ENCODE measurements around the gene MTNR1A. TPM values are rescaled to one million over a fixed set of nuclear protein-coding genes. Genes with fewer than 3 reads are reported as not detected.
A peak's percentile ranks its signal among the peaks of the same experiment; 100 is the strongest.

Gene MTNR1A
- total and polyA plus RNA-seq, 5 donors from 2014 or later, result not detected

- no peaks in the 10 kb centered on the region for H3K4me1 Mint-ChIP-seq
- H3K36me3 ChIP-seq (ENCODE audit: control insufficient read depth, insufficient read depth, low read length), result no peaks in the 10 kb centered on the region
Measured at GRCh38 chr4:186501554-186501953, 53.8 kb downstream of the MTNR1A start.

GRCh38 chr4:186500721-186501304 is 54.6 kb downstream of the MTNR1A start:
- H3K4me3 Mint-ChIP-seq, result no peak overlapping the region
- peaks cover 4% of the 10 kb centered on the region for H3K27me3 Mint-ChIP-seq
- no peak overlapping the region for H3K4me3 ChIP-seq (ENCODE audit: low read depth, low read length)
- no peak for DNase-seq
- no peaks in the 10 kb centered on the region for H3K36me3 Mint-ChIP-seq
- H3K27ac Mint-ChIP-seq, result no peak overlapping the region
- H3K4me1 Mint-ChIP-seq, result peaks cover 0 to 3% (median 0%) of the 10 kb centered on the region in 4 donors
- H3K9me3 Mint-ChIP-seq, result peaks cover 1 to 10% (median 3%) of the 10 kb centered on the region in 7 donors
- no peak for ATAC-seq (ENCODE audit: low read depth in 2 of 2)
- H3K27me3 ChIP-seq (ENCODE audit: control insufficient read depth, insufficient read depth, low read length), result no peaks in the 10 kb centered on the region
- no peaks in the 10 kb centered on the region for H3K4me1 ChIP-seq (ENCODE audit: control insufficient read depth, insufficient read depth, low read length, poor library complexity, severe bottlenecking)
- no peak overlapping the region for H3K27ac ChIP-seq (ENCODE audit: insufficient read depth, low read length, poor library complexity, severe bottlenecking)
- H3K9me3 ChIP-seq (ENCODE audit: control insufficient read depth in 2 of 2, low read length in 2 of 2), result no peaks in the 10 kb centered on the region
- no peaks in the 10 kb centered on the region for H3K36me3 ChIP-seq (ENCODE audit: control insufficient read depth, insufficient read depth, low read length)

More at GRCh38 chr4:186501554-186501953, 53.8 kb downstream of the MTNR1A start:
- H3K4me3 ChIP-seq (ENCODE audit: low read depth, low read length), result no peak overlapping the region
- no peak for ATAC-seq (ENCODE audit: low read depth in 2 of 2)
- no peaks in the 10 kb centered on the region for H3K36me3 Mint-ChIP-seq
- no peaks in the 10 kb centered on the region for H3K4me1 ChIP-seq (ENCODE audit: control insufficient read depth, insufficient read depth, low read length, poor library complexity, severe bottlenecking)
- H3K4me3 Mint-ChIP-seq, result no peak overlapping the region
- H3K27me3 Mint-ChIP-seq, result no peaks in the 10 kb centered on the region
- H3K9me3 ChIP-seq (ENCODE audit: control insufficient read depth in 2 of 2, low read length in 2 of 2), result no peaks in the 10 kb centered on the region
- no peak overlapping the region for H3K27ac ChIP-seq (ENCODE audit: insufficient read depth, low read length, poor library complexity, severe bottlenecking)
- no peak overlapping the region for H3K27ac Mint-ChIP-seq
- peaks cover 2 to 9% (median 4%) of the 10 kb centered on the region in 7 donors for H3K9me3 Mint-ChIP-seq
- H3K27me3 ChIP-seq (ENCODE audit: control insufficient read depth, insufficient read depth, low read length), result no peaks in the 10 kb centered on the region
- DNase-seq, result no peak

- Mint-ChIP-seq H3K36me3 (no peaks in the 10 kb centered on the region), H3K4me3 (no peak overlapping the region), H3K4me1 (peaks cover 0 to 4% (median 0%) of the 10 kb centered on the region in 4 donors), H3K27ac (no peak overlapping the region), H3K9me3 (peaks cover 1 to 12% (median 6%) of the 10 kb centered on the region in 7 donors), H3K27me3 (peaks cover 5% of the 10 kb centered on the region)
- peaks cover 0 to 2% of the 10 kb centered on the region in 2 experiments for H3K9me3 ChIP-seq (ENCODE audit: control insufficient read depth in 2 of 2, low read length in 2 of 2)
- DNase-seq, result no peak
- H3K27me3 ChIP-seq (ENCODE audit: control insufficient read depth, insufficient read depth, low read length), result no peaks in the 10 kb centered on the region
- no peak overlapping the region for H3K4me3 ChIP-seq (ENCODE audit: low read depth, low read length)
- no peaks in the 10 kb centered on the region for H3K36me3 ChIP-seq (ENCODE audit: control insufficient read depth, insufficient read depth, low read length)
- H3K27ac ChIP-seq (ENCODE audit: insufficient read depth, low read length, poor library complexity, severe bottlenecking), result no peak overlapping the region
- no peaks in the 10 kb centered on the region for H3K4me1 ChIP-seq (ENCODE audit: control insufficient read depth, insufficient read depth, low read length, poor library complexity, severe bottlenecking)
- no peak for ATAC-seq (ENCODE audit: low read depth in 2 of 2)
Measured at GRCh38 chr4:186499467-186499866, 55.9 kb downstream of the MTNR1A start.

- peaks cover 0 to 4% (median 0%) of the 10 kb centered on the region in 4 donors for H3K4me1 Mint-ChIP-seq
Measured at GRCh38 chr4:186497043-186497442, 58.3 kb downstream of the MTNR1A start.

GRCh38 chr4:186494496-186494895 is 60.9 kb downstream of the MTNR1A start:
- no peak for ATAC-seq (ENCODE audit: low read depth in 2 of 2)
- H3K4me3 ChIP-seq (ENCODE audit: low read depth, low read length), result no peak overlapping the region
- H3K27me3 Mint-ChIP-seq, result peaks cover 5% of the 10 kb centered on the region
- no peaks in the 10 kb centered on the region for H3K36me3 Mint-ChIP-seq
- peaks cover 0 to 4% (median 0%) of the 10 kb centered on the region in 4 donors for H3K4me1 Mint-ChIP-seq
- H3K4me3 Mint-ChIP-seq, result no peak overlapping the region
- H3K27ac Mint-ChIP-seq, result no peak overlapping the region
- H3K9me3 ChIP-seq (ENCODE audit: control insufficient read depth in 2 of 2, low read length in 2 of 2), result peaks cover 2 to 4% of the 10 kb centered on the region in 2 experiments
- peaks cover 6 to 27% (median 13%) of the 10 kb centered on the region in 7 donors for H3K9me3 Mint-ChIP-seq
- no peak overlapping the region for H3K27ac ChIP-seq (ENCODE audit: insufficient read depth, low read length, poor library complexity, severe bottlenecking)
- H3K4me1 ChIP-seq (ENCODE audit: control insufficient read depth, insufficient read depth, low read length, poor library complexity, severe bottlenecking), result no peaks in the 10 kb centered on the region
- H3K27me3 ChIP-seq (ENCODE audit: control insufficient read depth, insufficient read depth, low read length), result no peaks in the 10 kb centered on the region
- no peak for DNase-seq
- H3K36me3 ChIP-seq (ENCODE audit: control insufficient read depth, insufficient read depth, low read length), result no peaks in the 10 kb centered on the region

More at GRCh38 chr4:186497043-186497442, 58.3 kb downstream of the MTNR1A start:
- DNase-seq (no peak), ATAC-seq (ENCODE audit: low read depth in 2 of 2) (no peak)
- Histone ChIP-seq H3K27ac (ENCODE audit: insufficient read depth, low read length, poor library complexity, severe bottlenecking) (no peak overlapping the region), H3K4me1 (ENCODE audit: control insufficient read depth, insufficient read depth, low read length, poor library complexity, severe bottlenecking) (no peaks in the 10 kb centered on the region), H3K27me3 (ENCODE audit: control insufficient read depth, insufficient read depth, low read length) (no peaks in the 10 kb centered on the region), H3K9me3 (ENCODE audit: control insufficient read depth in 2 of 2, low read length in 2 of 2) (peaks cover 0 to 4% of the 10 kb centered on the region in 2 experiments), H3K4me3 (ENCODE audit: low read depth, low read length) (no peak overlapping the region), H3K36me3 (ENCODE audit: control insufficient read depth, insufficient read depth, low read length) (no peaks in the 10 kb centered on the region)
- H3K36me3 Mint-ChIP-seq, result no peaks in the 10 kb centered on the region
- H3K27me3 Mint-ChIP-seq, result peaks cover 5% of the 10 kb centered on the region
- peaks cover 6 to 23% (median 10%) of the 10 kb centered on the region in 7 donors for H3K9me3 Mint-ChIP-seq
- no peak overlapping the region for H3K27ac Mint-ChIP-seq
- no peak overlapping the region for H3K4me3 Mint-ChIP-seq

- Histone ChIP-seq H3K4me3 (ENCODE audit: low read depth, low read length) (no peak overlapping the region), H3K27ac (ENCODE audit: insufficient read depth, low read length, poor library complexity, severe bottlenecking) (no peak overlapping the region), H3K36me3 (ENCODE audit: control insufficient read depth, insufficient read depth, low read length) (no peaks in the 10 kb centered on the region), H3K27me3 (ENCODE audit: control insufficient read depth, insufficient read depth, low read length) (no peaks in the 10 kb centered on the region), H3K9me3 (ENCODE audit: control insufficient read depth in 2 of 2, low read length in 2 of 2) (peaks cover 0 to 2% of the 10 kb centered on the region in 2 experiments), H3K4me1 (ENCODE audit: control insufficient read depth, insufficient read depth, low read length, poor library complexity, severe bottlenecking) (no peaks in the 10 kb centered on the region)
- ATAC-seq (ENCODE audit: low read depth in 2 of 2), result no peak
- Mint-ChIP-seq H3K36me3 (no peaks in the 10 kb centered on the region), H3K9me3 (peaks cover 2 to 13% (median 7%) of the 10 kb centered on the region in 7 donors), H3K4me1 (no peaks in the 10 kb centered on the region), H3K27me3 (no peaks in the 10 kb centered on the region), H3K27ac (no peak overlapping the region), H3K4me3 (no peak overlapping the region)
- no peak for DNase-seq
Measured at GRCh38 chr4:186487726-186488125, 67.6 kb downstream of the MTNR1A start.

- no peaks in the 10 kb centered on the region for H3K27me3 ChIP-seq (ENCODE audit: control insufficient read depth, insufficient read depth, low read length)
- Mint-ChIP-seq H3K36me3 (no peaks in the 10 kb centered on the region), H3K4me1 (no peaks in the 10 kb centered on the region), H3K4me3 (no peak overlapping the region), H3K9me3 (peaks cover 2 to 7% (median 5%) of the 10 kb centered on the region in 7 donors), H3K27ac (peak overlapping the region in 1 of 3 donors; percentile 72), H3K27me3 (no peaks in the 10 kb centered on the region)
- no peaks in the 10 kb centered on the region for H3K36me3 ChIP-seq (ENCODE audit: control insufficient read depth, insufficient read depth, low read length)
- no peaks in the 10 kb centered on the region for H3K9me3 ChIP-seq (ENCODE audit: control insufficient read depth in 2 of 2, low read length in 2 of 2)
- no peak overlapping the region for H3K27ac ChIP-seq (ENCODE audit: insufficient read depth, low read length, poor library complexity, severe bottlenecking)
- no peak for DNase-seq
- no peaks in the 10 kb centered on the region for H3K4me1 ChIP-seq (ENCODE audit: control insufficient read depth, insufficient read depth, low read length, poor library complexity, severe bottlenecking)
- no peak overlapping the region for H3K4me3 ChIP-seq (ENCODE audit: low read depth, low read length)
- no peak for ATAC-seq (ENCODE audit: low read depth in 2 of 2)
Measured at GRCh38 chr4:186486172-186486571, 69.2 kb downstream of the MTNR1A start.

- H3K27ac Mint-ChIP-seq, result no peak overlapping the region
- no peaks in the 10 kb centered on the region for H3K4me1 Mint-ChIP-seq
Measured at GRCh38 chr4:186485561-186486062, 69.8 kb downstream of the MTNR1A start.

More at GRCh38 chr4:186485561-186486062, 69.8 kb downstream of the MTNR1A start:
- H3K4me3 ChIP-seq (ENCODE audit: low read depth, low read length), result no peak overlapping the region
- Mint-ChIP-seq H3K9me3 (peaks cover 1 to 5% (median 5%) of the 10 kb centered on the region in 7 donors), H3K4me3 (no peak overlapping the region), H3K36me3 (no peaks in the 10 kb centered on the region), H3K27me3 (no peaks in the 10 kb centered on the region)
- no peak for ATAC-seq (ENCODE audit: low read depth in 2 of 2)
- H3K27ac ChIP-seq (ENCODE audit: insufficient read depth, low read length, poor library complexity, severe bottlenecking), result no peak overlapping the region
- H3K4me1 ChIP-seq (ENCODE audit: control insufficient read depth, insufficient read depth, low read length, poor library complexity, severe bottlenecking), result no peaks in the 10 kb centered on the region
- no peak for DNase-seq
- no peaks in the 10 kb centered on the region for H3K27me3 ChIP-seq (ENCODE audit: control insufficient read depth, insufficient read depth, low read length)
- no peaks in the 10 kb centered on the region for H3K9me3 ChIP-seq (ENCODE audit: control insufficient read depth in 2 of 2, low read length in 2 of 2)
- H3K36me3 ChIP-seq (ENCODE audit: control insufficient read depth, insufficient read depth, low read length), result no peaks in the 10 kb centered on the region
